ENCODE data around the gene FCRL5.

Gene FCRL5

DNA sequence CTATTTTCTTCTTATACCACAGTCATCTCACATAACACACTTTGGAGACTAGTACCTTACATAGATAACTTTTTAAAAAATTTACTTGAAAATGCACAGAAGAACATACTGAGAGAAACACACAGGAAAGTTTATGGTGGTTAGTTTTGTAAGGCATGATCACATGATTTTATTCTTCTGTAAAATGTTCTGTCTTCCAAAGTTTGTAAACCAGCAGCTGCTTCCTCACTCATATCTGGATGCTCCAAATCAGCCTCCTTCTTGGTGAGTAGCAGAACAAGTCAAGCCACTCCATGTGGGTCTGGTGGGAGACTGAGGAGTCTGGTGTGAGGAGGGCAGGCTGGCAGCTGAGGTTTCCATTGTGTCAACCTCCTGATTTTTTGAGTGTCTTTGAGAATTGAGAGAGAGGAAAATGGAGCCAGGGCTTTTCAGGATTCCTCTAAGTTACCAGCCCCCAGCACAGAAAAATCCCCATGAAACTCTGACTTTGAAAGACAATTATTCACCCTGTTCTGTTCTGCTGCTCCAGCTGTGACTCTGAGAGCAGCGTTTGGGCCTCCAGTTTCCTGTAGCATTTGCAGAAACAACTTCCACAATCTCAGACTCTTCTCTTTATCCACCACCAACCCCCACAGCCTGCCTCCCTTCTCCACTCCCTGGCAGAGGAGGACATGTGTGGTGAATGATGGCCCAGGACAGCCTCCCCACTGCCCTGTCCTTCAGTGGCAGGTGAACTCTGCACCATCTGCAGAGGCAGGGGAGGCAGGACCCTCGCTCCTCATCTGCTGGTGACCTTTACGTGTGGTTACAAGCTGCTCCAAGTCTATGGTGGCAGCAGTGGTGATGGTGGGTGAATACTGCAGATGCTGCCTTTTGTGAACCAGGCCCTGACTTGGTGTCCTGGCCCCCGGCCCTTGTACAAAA is 82.3 kb downstream of the FCRL5 start:
- H2AFZ ChIP-seq (ENCODE audit: low read depth), result no peak overlapping the region
- no peak for TF ChIP-seq CTCF (conservative IDR thresholded peaks at IDR 0.05; ENCODE audit: low read depth, low read length)
- H3K4me2 ChIP-seq, result no peak overlapping the region

GRCh38 chr1:157469300-157469699 is 83.0 kb downstream of the FCRL5 start:
- no peaks in the 10 kb centered on the region for H4K20me1 ChIP-seq (ENCODE audit: insufficient read depth)
- TF ChIP-seq CTCF (conservative IDR thresholded peaks at IDR 0.05; ENCODE audit: low read depth, low read length), result no peak
- no peak overlapping the region for H3K4me3 ChIP-seq (IDR thresholded peaks at IDR 0.05; ENCODE audit: insufficient read depth, low read depth, low read length)
- H3K36me3 ChIP-seq (ENCODE audit: insufficient read depth), result no peaks in the 10 kb centered on the region
- H3K4me1 ChIP-seq (ENCODE audit: low read depth, poor library complexity, severe bottlenecking), result no peaks in the 10 kb centered on the region
- H3K4me2 ChIP-seq, result no peak overlapping the region
- H3K27ac ChIP-seq, result no peak overlapping the region
- no peak overlapping the region for H2AFZ ChIP-seq (ENCODE audit: low read depth)
- H3K79me2 ChIP-seq (ENCODE audit: insufficient read depth, low read depth), result no peaks in the 10 kb centered on the region
- H3K27me3 ChIP-seq (ENCODE audit: insufficient read depth, low read depth), result no peaks in the 10 kb centered on the region
- H3K9ac ChIP-seq, result no peak overlapping the region

More for the DNA sequence above, 82.3 kb downstream of the FCRL5 start:
- H3K27me3 ChIP-seq (ENCODE audit: insufficient read depth, low read depth), result no peaks in the 10 kb centered on the region
- no peak overlapping the region for H3K4me3 ChIP-seq (IDR thresholded peaks at IDR 0.05; ENCODE audit: insufficient read depth, low read depth, low read length)
- H3K4me1 ChIP-seq (ENCODE audit: low read depth, poor library complexity, severe bottlenecking), result no peaks in the 10 kb centered on the region
- no peaks in the 10 kb centered on the region for H3K36me3 ChIP-seq (ENCODE audit: insufficient read depth)
- H3K79me2 ChIP-seq (ENCODE audit: insufficient read depth, low read depth), result no peaks in the 10 kb centered on the region
- H3K27ac ChIP-seq, result no peak overlapping the region
- H4K20me1 ChIP-seq (ENCODE audit: insufficient read depth), result no peaks in the 10 kb centered on the region
- no peak overlapping the region for H3K9ac ChIP-seq

DNA sequence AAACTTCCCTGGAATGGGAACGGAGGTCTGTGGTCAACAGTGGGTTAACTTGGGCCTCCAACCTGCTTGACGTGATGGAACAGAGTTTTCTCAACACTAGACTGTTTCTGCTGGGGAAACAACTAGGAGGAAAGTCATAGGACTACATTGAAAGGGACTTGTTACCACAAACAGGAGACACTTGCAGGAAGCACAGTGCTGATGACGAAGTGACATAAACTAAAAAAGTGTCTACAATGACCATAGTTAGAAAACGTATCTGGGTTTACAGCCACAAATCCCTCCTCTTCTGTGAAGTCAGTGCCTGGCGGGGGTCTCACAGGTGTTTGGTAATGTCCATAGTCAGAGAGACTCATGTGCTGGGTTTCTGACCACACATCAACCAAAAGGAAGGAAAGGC is 86.3 kb downstream of the FCRL5 start:
- Histone ChIP-seq H3K9ac (no peak overlapping the region), H4K20me1 (ENCODE audit: insufficient read depth) (no peaks in the 10 kb centered on the region), H3K27ac (no peak overlapping the region), H2AFZ (ENCODE audit: low read depth) (no peak overlapping the region), H3K79me2 (ENCODE audit: insufficient read depth, low read depth) (no peaks in the 10 kb centered on the region), H3K4me3 (IDR thresholded peaks at IDR 0.05; ENCODE audit: insufficient read depth, low read depth, low read length) (no peak overlapping the region), H3K4me1 (ENCODE audit: low read depth, poor library complexity, severe bottlenecking) (no peaks in the 10 kb centered on the region), H3K36me3 (ENCODE audit: insufficient read depth) (no peaks in the 10 kb centered on the region), H3K4me2 (no peak overlapping the region), H3K27me3 (ENCODE audit: insufficient read depth, low read depth) (no peaks in the 10 kb centered on the region)
- TF ChIP-seq CTCF (conservative IDR thresholded peaks at IDR 0.05; ENCODE audit: low read depth, low read length), result no peak
